Measurements from ENCODE around the gene PIM3.

Gene PIM3

DNA sequence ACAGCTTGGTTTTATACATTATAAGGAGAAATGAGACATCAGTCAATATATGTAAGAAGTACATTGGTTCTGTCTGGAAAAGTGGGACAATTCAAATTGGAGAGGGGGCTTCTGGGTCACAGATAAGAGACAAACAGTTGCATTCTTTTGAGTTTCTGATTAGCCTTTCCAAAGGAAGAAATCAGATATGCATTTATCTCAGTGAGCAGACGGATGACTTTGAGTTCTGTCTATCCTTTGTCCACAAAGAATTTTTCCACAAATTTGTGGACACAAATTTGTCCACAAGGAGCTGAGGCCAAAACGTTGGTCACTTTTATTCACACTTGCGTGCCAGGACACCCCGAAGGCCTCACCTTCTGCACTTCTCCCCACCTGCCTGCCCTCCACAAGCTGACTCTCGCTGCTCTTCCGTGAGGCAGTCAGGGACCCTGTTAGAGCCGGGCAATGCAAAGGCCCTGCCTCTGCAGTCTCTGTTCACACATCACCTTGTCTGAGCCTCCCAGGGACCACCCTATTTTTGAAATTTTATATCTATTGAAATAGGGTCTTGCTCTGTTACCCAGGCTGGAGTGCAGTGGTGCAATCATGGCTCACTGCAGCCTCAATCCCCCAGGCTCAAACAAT, 31.4 kb downstream of the PIM3 start:
- no peaks in the 10 kb centered on the region for H3K27me3 ChIP-seq (ENCODE audit: control insufficient read depth in 1 of 2, insufficient read depth in 2 of 2, low read length in 2 of 2)
- no peaks in the 10 kb centered on the region for H3K36me3 ChIP-seq (ENCODE audit: control insufficient read depth in 1 of 2, insufficient read depth in 2 of 2, low read length in 2 of 2)
- H3K27ac ChIP-seq (ENCODE audit: low read depth, low read length): no peak overlapping the region
- H3K4me3 ChIP-seq (ENCODE audit: low read depth in 1 of 2, low read length in 2 of 2): no peak overlapping the region
- H3K9ac ChIP-seq (ENCODE audit: low read depth in 1 of 2, low read length in 2 of 2): no peak overlapping the region
- peaks cover 23 to 24% of the 10 kb centered on the region in 2 donors for H3K4me1 ChIP-seq (ENCODE audit: control insufficient read depth in 1 of 2, insufficient read depth in 2 of 2, low read length in 2 of 2)
- peaks cover 4 to 8% of the 10 kb centered on the region in 2 donors for H3K9me3 ChIP-seq (ENCODE audit: control insufficient read depth in 1 of 2, low read length in 2 of 2)

GRCh38 chr22:49992921-49993648, 32.5 kb downstream of the PIM3 start:
- H3K4me3 ChIP-seq (ENCODE audit: low read depth in 1 of 2, low read length in 2 of 2): no peak overlapping the region
- no peaks in the 10 kb centered on the region for H3K27me3 ChIP-seq (ENCODE audit: control insufficient read depth in 1 of 2, insufficient read depth in 2 of 2, low read length in 2 of 2)
- no peaks in the 10 kb centered on the region for H3K36me3 ChIP-seq (ENCODE audit: control insufficient read depth in 1 of 2, insufficient read depth in 2 of 2, low read length in 2 of 2)
- no peak overlapping the region for H3K9ac ChIP-seq (ENCODE audit: low read depth in 1 of 2, low read length in 2 of 2)
- peaks cover 4 to 8% of the 10 kb centered on the region in 2 donors for H3K9me3 ChIP-seq (ENCODE audit: control insufficient read depth in 1 of 2, low read length in 2 of 2)
- peaks cover 25 to 29% of the 10 kb centered on the region in 2 donors for H3K4me1 ChIP-seq (ENCODE audit: control insufficient read depth in 1 of 2, insufficient read depth in 2 of 2, low read length in 2 of 2)
- H3K27ac ChIP-seq (ENCODE audit: low read depth, low read length): no peak overlapping the region

DNA sequence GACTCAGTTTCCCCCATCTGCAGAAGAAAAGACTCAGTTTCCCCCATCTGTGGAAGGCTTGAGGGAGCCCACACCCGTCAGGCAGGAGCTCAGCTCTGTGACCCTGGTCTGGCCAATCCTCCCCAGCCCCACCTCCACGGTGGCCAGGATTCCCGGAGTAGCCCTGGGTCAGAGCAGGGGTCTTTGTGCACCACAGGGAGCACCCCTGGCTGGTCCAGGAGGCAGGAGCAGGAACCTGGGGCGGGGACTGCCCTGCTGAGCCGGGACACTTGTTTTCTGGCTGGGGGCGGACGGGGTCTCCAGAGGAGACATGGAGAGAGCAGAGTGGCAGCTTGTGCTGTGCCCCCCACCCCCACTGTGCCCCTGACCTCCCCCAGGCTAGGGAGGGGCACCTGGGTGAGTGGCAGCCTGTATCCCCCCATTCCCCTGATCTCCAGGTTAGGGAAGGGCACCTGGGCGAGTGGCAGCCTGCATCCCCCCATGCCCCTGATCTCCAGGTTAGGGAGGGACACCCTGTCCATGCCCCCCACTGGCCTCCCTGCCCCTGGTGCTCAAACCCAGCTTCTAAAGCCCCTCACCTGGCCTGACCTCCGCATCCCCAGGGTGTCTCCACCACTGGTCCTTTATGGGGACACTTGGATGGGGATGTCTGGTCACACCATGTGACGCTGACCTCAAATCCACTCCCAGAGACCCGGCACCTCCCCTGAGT, 33.2 kb downstream of the PIM3 start:
- H3K4me3 ChIP-seq (ENCODE audit: low read depth in 1 of 2, low read length in 2 of 2): no peak overlapping the region
- H3K9ac ChIP-seq (ENCODE audit: low read depth in 1 of 2, low read length in 2 of 2): no peak overlapping the region
- H3K27ac ChIP-seq (ENCODE audit: low read depth, low read length): no peak overlapping the region
- no peaks in the 10 kb centered on the region for H3K36me3 ChIP-seq (ENCODE audit: control insufficient read depth in 1 of 2, insufficient read depth in 2 of 2, low read length in 2 of 2)
- H3K27me3 ChIP-seq (ENCODE audit: control insufficient read depth in 1 of 2, insufficient read depth in 2 of 2, low read length in 2 of 2): peaks cover 0 to 3% of the 10 kb centered on the region in 2 donors
- peaks cover 4 to 8% of the 10 kb centered on the region in 2 donors for H3K9me3 ChIP-seq (ENCODE audit: control insufficient read depth in 1 of 2, low read length in 2 of 2)
- H3K4me1 ChIP-seq (ENCODE audit: control insufficient read depth in 1 of 2, insufficient read depth in 2 of 2, low read length in 2 of 2): peaks cover 25 to 29% of the 10 kb centered on the region in 2 donors

DNA sequence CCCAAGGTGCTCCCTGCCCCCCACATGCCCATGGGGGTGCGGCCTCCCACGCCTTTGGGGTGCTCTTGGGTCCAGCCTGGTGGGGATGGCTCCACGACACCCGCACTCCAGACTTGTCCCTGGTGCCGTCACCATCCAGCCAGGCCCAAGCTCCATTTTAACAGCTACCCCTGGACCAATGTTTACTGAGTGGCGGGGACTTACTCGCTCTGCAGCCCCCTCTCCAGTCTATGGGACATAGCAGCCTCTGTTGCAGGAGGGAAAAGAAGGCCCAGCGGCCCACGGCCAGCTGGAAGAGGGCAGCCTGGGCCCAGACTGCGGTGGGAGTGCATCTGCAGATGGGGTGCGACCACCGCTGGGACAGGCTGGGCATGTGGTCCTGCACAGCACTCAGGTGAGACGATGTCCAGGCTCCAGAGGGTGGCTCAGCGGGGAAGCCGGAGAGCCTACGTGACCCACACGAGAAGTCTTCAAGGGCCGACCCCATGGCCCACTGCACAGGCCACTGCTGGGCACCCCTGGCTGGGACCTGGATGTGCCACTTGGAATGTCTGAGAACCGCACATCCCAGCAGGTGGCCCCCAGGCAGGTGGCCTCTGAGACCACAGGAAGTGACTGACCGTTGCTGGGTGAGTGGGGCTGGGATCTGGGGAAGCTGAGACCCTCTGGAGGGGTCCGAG, 33.9 kb downstream of the PIM3 start:
- peaks cover 25 to 29% of the 10 kb centered on the region in 2 donors for H3K4me1 ChIP-seq (ENCODE audit: control insufficient read depth in 1 of 2, insufficient read depth in 2 of 2, low read length in 2 of 2)
- H3K27ac ChIP-seq (ENCODE audit: low read depth, low read length): no peak overlapping the region
- peaks cover 4 to 8% of the 10 kb centered on the region in 2 donors for H3K9me3 ChIP-seq (ENCODE audit: control insufficient read depth in 1 of 2, low read length in 2 of 2)
- peaks cover 0 to 4% of the 10 kb centered on the region in 2 donors for H3K27me3 ChIP-seq (ENCODE audit: control insufficient read depth in 1 of 2, insufficient read depth in 2 of 2, low read length in 2 of 2)
- H3K36me3 ChIP-seq (ENCODE audit: control insufficient read depth in 1 of 2, insufficient read depth in 2 of 2, low read length in 2 of 2): no peaks in the 10 kb centered on the region
- H3K9ac ChIP-seq (ENCODE audit: low read depth in 1 of 2, low read length in 2 of 2): no peak overlapping the region
- H3K4me3 ChIP-seq (ENCODE audit: low read depth in 1 of 2, low read length in 2 of 2): no peak overlapping the region

DNA sequence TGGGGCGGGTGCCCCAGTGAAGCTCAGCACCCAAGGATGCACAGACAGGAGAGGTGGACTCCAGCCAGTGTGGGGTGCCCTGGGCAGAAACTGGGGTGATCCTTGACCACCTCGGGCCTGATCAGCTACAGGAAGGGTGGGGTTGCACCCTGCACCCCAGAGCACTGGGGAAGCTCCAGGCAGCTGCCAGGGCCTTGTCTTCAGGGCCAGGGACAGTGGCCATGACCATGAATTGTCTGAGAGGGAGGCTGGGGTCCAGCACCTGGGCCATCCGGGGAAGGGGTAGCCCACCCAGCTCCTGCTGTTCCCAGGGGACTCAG, 34.4 kb downstream of the PIM3 start:
- no peaks in the 10 kb centered on the region for H3K36me3 ChIP-seq (ENCODE audit: control insufficient read depth in 1 of 2, insufficient read depth in 2 of 2, low read length in 2 of 2)
- peaks cover 26 to 30% of the 10 kb centered on the region in 2 donors for H3K4me1 ChIP-seq (ENCODE audit: control insufficient read depth in 1 of 2, insufficient read depth in 2 of 2, low read length in 2 of 2)
- no peak overlapping the region for H3K4me3 ChIP-seq (ENCODE audit: low read depth in 1 of 2, low read length in 2 of 2)
- H3K9ac ChIP-seq (ENCODE audit: low read depth in 1 of 2, low read length in 2 of 2): peak overlapping the region; percentile 32 to 39
- H3K27me3 ChIP-seq (ENCODE audit: control insufficient read depth in 1 of 2, insufficient read depth in 2 of 2, low read length in 2 of 2): peaks cover 0 to 4% of the 10 kb centered on the region in 2 donors
- H3K9me3 ChIP-seq (ENCODE audit: control insufficient read depth in 1 of 2, low read length in 2 of 2): peaks cover 4 to 8% of the 10 kb centered on the region in 2 donors
- H3K27ac ChIP-seq (ENCODE audit: low read depth, low read length): no peak overlapping the region

DNA sequence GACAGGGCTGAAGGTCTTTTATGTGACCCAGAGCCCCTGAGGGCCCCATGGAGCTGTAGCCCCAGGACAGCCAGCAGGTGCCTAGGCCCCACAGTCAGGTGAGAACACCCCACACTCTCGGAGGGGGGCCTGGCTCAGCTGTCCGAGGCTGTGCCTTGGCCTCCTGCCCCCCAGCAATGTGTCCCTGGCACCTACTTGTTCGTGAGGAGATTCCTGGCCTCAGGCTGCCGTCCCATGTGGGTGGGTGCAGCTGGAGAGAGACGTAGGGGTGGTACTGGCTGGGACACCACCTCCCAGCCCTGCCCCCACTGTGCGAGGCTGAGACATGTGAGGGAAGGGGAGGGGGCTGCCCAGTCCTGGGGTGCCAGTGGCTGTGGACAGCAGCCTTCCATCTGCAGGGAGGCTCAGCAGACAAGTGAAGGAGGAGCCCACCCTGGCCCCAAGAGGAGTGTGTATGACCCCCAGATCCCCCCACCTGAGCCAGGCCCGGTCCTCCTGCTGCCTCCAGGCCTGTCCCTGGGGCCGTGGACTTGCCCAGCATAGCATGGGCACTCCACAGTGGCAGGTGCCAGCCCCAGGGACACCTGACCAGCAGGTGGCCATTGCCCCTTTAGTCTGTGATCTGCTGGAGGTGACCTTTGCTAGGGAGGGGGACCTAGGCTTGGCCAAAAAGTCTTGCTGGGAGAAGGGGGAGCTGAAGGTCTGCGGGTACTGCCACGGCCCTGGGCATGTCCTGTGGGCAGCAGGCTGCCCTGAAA, 35.0 kb downstream of the PIM3 start:
- Histone ChIP-seq H3K36me3 (ENCODE audit: control insufficient read depth in 1 of 2, insufficient read depth in 2 of 2, low read length in 2 of 2) (no peaks in the 10 kb centered on the region), H3K9me3 (ENCODE audit: control insufficient read depth in 1 of 2, low read length in 2 of 2) (peaks cover 4 to 8% of the 10 kb centered on the region in 2 donors), H3K4me3 (ENCODE audit: low read depth in 1 of 2, low read length in 2 of 2) (no peak overlapping the region), H3K27me3 (ENCODE audit: control insufficient read depth in 1 of 2, insufficient read depth in 2 of 2, low read length in 2 of 2) (peaks cover 0 to 4% of the 10 kb centered on the region in 2 donors), H3K9ac (ENCODE audit: low read depth in 1 of 2, low read length in 2 of 2) (peak overlapping the region; percentile 32 to 39), H3K4me1 (ENCODE audit: control insufficient read depth in 1 of 2, insufficient read depth in 2 of 2, low read length in 2 of 2) (peaks cover 31 to 34% of the 10 kb centered on the region in 2 donors), H3K27ac (ENCODE audit: low read depth, low read length) (no peak overlapping the region)

- no peaks in the 10 kb centered on the region for H3K36me3 ChIP-seq (ENCODE audit: control insufficient read depth in 1 of 2, insufficient read depth in 2 of 2, low read length in 2 of 2)
- H3K27me3 ChIP-seq (ENCODE audit: control insufficient read depth in 1 of 2, insufficient read depth in 2 of 2, low read length in 2 of 2): peaks cover 0 to 4% of the 10 kb centered on the region in 2 donors
- no peak overlapping the region for H3K4me3 ChIP-seq (ENCODE audit: low read depth in 1 of 2, low read length in 2 of 2)
- H3K9ac ChIP-seq (ENCODE audit: low read depth in 1 of 2, low read length in 2 of 2): peak overlapping the region; percentile 32 to 39
- peaks cover 34% of the 10 kb centered on the region in 2 donors for H3K4me1 ChIP-seq (ENCODE audit: control insufficient read depth in 1 of 2, insufficient read depth in 2 of 2, low read length in 2 of 2)
- H3K27ac ChIP-seq (ENCODE audit: low read depth, low read length): no peak overlapping the region
- peaks cover 1 to 3% of the 10 kb centered on the region in 2 donors for H3K9me3 ChIP-seq (ENCODE audit: control insufficient read depth in 1 of 2, low read length in 2 of 2)
Measured at GRCh38 chr22:49996119-49996517, 35.5 kb downstream of the PIM3 start.

DNA sequence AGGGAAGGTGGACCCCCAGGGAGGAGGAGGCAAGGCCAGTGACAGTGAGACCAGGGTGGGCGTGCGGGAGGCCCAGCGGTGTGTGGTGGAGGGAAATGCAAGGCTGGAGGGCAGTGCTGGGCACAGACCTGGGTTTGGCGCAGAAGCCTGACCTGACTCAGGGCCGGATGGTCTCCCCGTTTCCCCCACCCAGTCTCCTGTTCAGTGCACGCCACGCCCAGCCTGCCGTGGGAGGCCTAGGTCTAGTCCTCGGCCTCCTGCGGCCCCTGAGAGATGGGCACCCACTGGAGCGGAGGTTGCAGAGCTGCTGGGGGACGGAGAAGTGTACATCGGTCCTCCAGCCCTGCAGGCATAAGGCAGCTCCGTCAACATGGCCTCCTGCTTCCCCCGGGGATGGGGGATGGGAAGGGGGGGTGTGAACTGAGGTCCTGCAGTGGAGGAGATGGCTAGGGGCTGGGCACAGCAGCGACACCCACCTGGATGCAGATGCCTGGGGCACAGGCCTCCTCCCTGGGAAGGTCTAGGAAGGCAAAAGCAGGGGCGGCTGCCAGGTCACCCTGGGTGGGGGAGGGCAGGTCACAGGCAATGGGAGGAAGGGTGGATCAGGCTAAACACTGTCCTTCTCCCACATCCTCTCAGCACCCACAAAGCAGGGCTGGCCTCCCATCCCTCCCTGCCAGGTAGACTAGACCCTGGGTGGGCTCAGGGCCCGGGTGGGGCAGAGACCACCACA, 36.1 kb downstream of the PIM3 start:
- Histone ChIP-seq H3K9me3 (ENCODE audit: control insufficient read depth in 1 of 2, low read length in 2 of 2) (no peaks in the 10 kb centered on the region), H3K9ac (ENCODE audit: low read depth in 1 of 2, low read length in 2 of 2) (peak overlapping the region; percentile 15 to 16), H3K36me3 (ENCODE audit: control insufficient read depth in 1 of 2, insufficient read depth in 2 of 2, low read length in 2 of 2) (no peaks in the 10 kb centered on the region), H3K4me3 (ENCODE audit: low read depth in 1 of 2, low read length in 2 of 2) (peak overlapping the region in 1 of 2 donors; percentile 46), H3K4me1 (ENCODE audit: control insufficient read depth in 1 of 2, insufficient read depth in 2 of 2, low read length in 2 of 2) (peaks cover 38% of the 10 kb centered on the region in 2 donors), H3K27ac (ENCODE audit: low read depth, low read length) (no peak overlapping the region), H3K27me3 (ENCODE audit: control insufficient read depth in 1 of 2, insufficient read depth in 2 of 2, low read length in 2 of 2) (peaks cover 0 to 4% of the 10 kb centered on the region in 2 donors)

DNA sequence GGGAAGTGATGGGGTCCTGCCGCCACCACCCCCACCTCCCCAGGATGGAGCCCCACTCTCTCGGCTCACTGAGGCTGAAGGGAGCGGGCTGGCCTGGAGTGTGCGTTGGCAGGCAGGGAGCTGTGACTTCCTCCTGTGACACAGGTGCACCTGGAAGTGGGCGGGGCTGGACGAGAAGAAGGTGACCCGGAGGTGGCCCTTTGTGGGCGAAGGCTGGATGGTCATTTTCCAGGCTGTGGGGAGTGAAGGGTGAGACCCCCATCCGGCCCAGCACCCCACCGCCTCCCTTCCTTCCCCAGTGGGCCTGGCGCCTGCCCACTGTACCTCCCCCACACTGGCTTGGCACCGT, 36.7 kb downstream of the PIM3 start:
- H3K27ac ChIP-seq (ENCODE audit: low read depth, low read length): no peak overlapping the region
- H3K27me3 ChIP-seq (ENCODE audit: control insufficient read depth in 1 of 2, insufficient read depth in 2 of 2, low read length in 2 of 2): peaks cover 0 to 4% of the 10 kb centered on the region in 2 donors
- H3K4me1 ChIP-seq (ENCODE audit: control insufficient read depth in 1 of 2, insufficient read depth in 2 of 2, low read length in 2 of 2): peaks cover 38 to 43% of the 10 kb centered on the region in 2 donors
- H3K9ac ChIP-seq (ENCODE audit: low read depth in 1 of 2, low read length in 2 of 2): peak overlapping the region in 1 of 2 donors; percentile 15
- H3K9me3 ChIP-seq (ENCODE audit: control insufficient read depth in 1 of 2, low read length in 2 of 2): no peaks in the 10 kb centered on the region
- H3K36me3 ChIP-seq (ENCODE audit: control insufficient read depth in 1 of 2, insufficient read depth in 2 of 2, low read length in 2 of 2): no peaks in the 10 kb centered on the region
- no peak overlapping the region for H3K4me3 ChIP-seq (ENCODE audit: low read depth in 1 of 2, low read length in 2 of 2)
